ENCODE data around the gene VAV3. TPM values are rescaled to one million over a fixed set of nuclear protein-coding genes. Genes with fewer than 3 reads are reported as not detected.

VAV3 gene
- total and polyA plus RNA-seq, 10 of the 15 experiments (the other 5 are each of a cell fraction or from before 2014, with no cell fraction given) = 0.84 to 5.5 (median 3.4) TPM

- BruUV-seq (replicated peaks) = no TSS peak
- no peak for FAIRE-seq
These were observed 258.8 kb downstream of the VAV3 start for GRCh38 chr1:107706182-107706581.

GRCh38 chr1:107704911-107705310 is 260.1 kb downstream of the VAV3 start:
- 0% methylated on average over 2 of the region's 2 CpGs for WGBS (ENCODE audit: insufficient coverage, insufficient replicate concordance, low lambda C conversion rate, missing lambda C conversion rate)
- SMC1A ChIA-PET (ENCODE audit: uncharacterized antibody, unreplicated experiment) = no interaction called here
- no peak for FAIRE-seq

More at GRCh38 chr1:107706182-107706581, 258.8 kb downstream of the VAV3 start:
- in situ Hi-C loops (cut with MboI) = no loop called here
- no peak for TF ChIP-seq MXI1 (IDR thresholded peaks at IDR 0.05; ENCODE audit: low read depth, low read length)
- TF ChIP-seq ATF2 (IDR thresholded peaks at IDR 0.05; ENCODE audit: low read length) = no peak
- no peak for TF ChIP-seq SIX5 (IDR thresholded peaks at IDR 0.05; ENCODE audit: low read depth, low read length, severe bottlenecking)
- no peak for ATAC-seq
- SMC1A ChIA-PET (ENCODE audit: uncharacterized antibody, unreplicated experiment) = no interaction called here
- intact Hi-C loops (cut with micrococcal nuclease; ENCODE audit: unreplicated experiment) = no loop called here
- no peaks in the 10 kb centered on the region for H3K9me3 ChIP-seq (replicated peaks; ENCODE audit: control insufficient read depth, insufficient read depth, low read length)
- H3K4me2 ChIP-seq (ENCODE audit: control insufficient read depth, insufficient read depth) = no peak overlapping the region
- no peaks in the 10 kb centered on the region for H3K36me3 ChIP-seq (ENCODE audit: control insufficient read depth in 2 of 2, insufficient read depth in 2 of 2, low read length in 1 of 2)
- POLR2A ChIA-PET = no interaction called here
- H4K20me1 ChIP-seq (ENCODE audit: control insufficient read depth, insufficient read depth) = no peaks in the 10 kb centered on the region
- WGBS (ENCODE audit: insufficient coverage, insufficient replicate concordance, low lambda C conversion rate, missing lambda C conversion rate) = 54% methylated on average over 6 of the region's 6 CpGs
- H3K4me3 ChIP-seq = no peak overlapping the region
- H3K27me3 ChIP-seq (replicated peaks in 1 of 2; ENCODE audit: control insufficient read depth in 2 of 2, insufficient read depth in 2 of 2, low read length in 1 of 2) = no peaks in the 10 kb centered on the region
- no peaks in the 10 kb centered on the region for H3K4me1 ChIP-seq (ENCODE audit: control insufficient read depth, insufficient read depth, low read length)
- H3K79me2 ChIP-seq (ENCODE audit: control insufficient read depth, insufficient read depth, low read length) = no peaks in the 10 kb centered on the region
- CTCF ChIA-PET = interaction anchor here (0.9 kb wide), 1 partner anchor 8 kb away, joined by 3 read pairs; no protein-coding TSS in a partner anchor
- no peak overlapping the region for H3K27ac ChIP-seq (ENCODE audit: control insufficient read depth, insufficient read depth)
- RAD21 ChIA-PET (ENCODE audit: unreplicated experiment) = no interaction called here
- no peak overlapping the region for H2AFZ ChIP-seq (ENCODE audit: control insufficient read depth, low read depth, low read length)
- no peak for DNase-seq (ENCODE audit: low read depth, low spot score)
- H3K9ac ChIP-seq (ENCODE audit: control insufficient read depth, insufficient read depth, low read length) = no peak overlapping the region

More at GRCh38 chr1:107704911-107705310, 260.1 kb downstream of the VAV3 start:
- ATAC-seq (no peak), DNase-seq (ENCODE audit: low read depth, low spot score) (no peak)
- Histone ChIP-seq H3K4me2 (ENCODE audit: control insufficient read depth, insufficient read depth) (no peak overlapping the region), H3K9me3 (replicated peaks; ENCODE audit: control insufficient read depth, insufficient read depth, low read length) (no peaks in the 10 kb centered on the region), H3K27ac (ENCODE audit: control insufficient read depth, insufficient read depth) (no peak overlapping the region), H3K4me3 (no peak overlapping the region), H3K27me3 (replicated peaks in 1 of 2; ENCODE audit: control insufficient read depth in 2 of 2, insufficient read depth in 2 of 2, low read length in 1 of 2) (no peaks in the 10 kb centered on the region), H3K9ac (ENCODE audit: control insufficient read depth, insufficient read depth, low read length) (no peak overlapping the region), H3K79me2 (ENCODE audit: control insufficient read depth, insufficient read depth, low read length) (no peaks in the 10 kb centered on the region), H3K36me3 (ENCODE audit: control insufficient read depth in 2 of 2, insufficient read depth in 2 of 2, low read length in 1 of 2) (no peaks in the 10 kb centered on the region), H3K4me1 (ENCODE audit: control insufficient read depth, insufficient read depth, low read length) (no peaks in the 10 kb centered on the region), H4K20me1 (ENCODE audit: control insufficient read depth, insufficient read depth) (no peaks in the 10 kb centered on the region), H2AFZ (ENCODE audit: control insufficient read depth, low read depth, low read length) (no peak overlapping the region)
- no TSS peak for BruUV-seq (replicated peaks)
- POLR2A ChIA-PET = interaction anchor here (1.1 kb wide), 1 partner anchor 44 kb away, joined by 3 read pairs; no protein-coding TSS in a partner anchor
- CTCF ChIA-PET = no interaction called here
- RAD21 ChIA-PET (ENCODE audit: unreplicated experiment) = no interaction called here
- TF ChIP-seq CEBPB (IDR thresholded peaks at IDR 0.05; ENCODE audit: borderline replicate concordance in 1 of 2, low read depth in 2 of 2, low read length in 2 of 2) (no peak), RFX5 (IDR thresholded peaks at IDR 0.05; ENCODE audit: low read depth, low read length) (no peak), ETV6 (conservative IDR thresholded peaks at IDR 0.05 in 1 of 2, IDR thresholded peaks at IDR 0.05 in 1 of 2; ENCODE audit: borderline replicate concordance in 1 of 2, low read depth in 1 of 2) (no peak), RB1 (IDR thresholded peaks at IDR 0.05; ENCODE audit: borderline replicate concordance) (no peak)
- in situ Hi-C loops (cut with MboI) (no loop called here), intact Hi-C loops (cut with micrococcal nuclease; ENCODE audit: unreplicated experiment) (no loop called here)

Data from GM12878 (cell line).